ENCODE results near the gene MIDN.

Gene MIDN

GRCh38 chr19:1269065-1269477, 20.7 kb downstream of the MIDN start, which contains the start of gene CIRBP:
Gene CIRBP (plus strand): TSS chr19:1269332. CDS start chr19:1270934, 1,602 bp downstream.
- in situ Hi-C loops (cut with HindIII; ENCODE audit: low sequenced_read_pairs): no loop called here

GRCh38 chr19:1269478-1270212, 21.3 kb downstream of the MIDN start:
- in situ Hi-C loops (cut with HindIII; ENCODE audit: low sequenced_read_pairs): no loop called here

GRCh38 chr19:1270213-1270853, 21.9 kb downstream of the MIDN start:
- in situ Hi-C loops (cut with HindIII; ENCODE audit: low sequenced_read_pairs): no loop called here

GRCh38 chr19:1270854-1271527, 22.6 kb downstream of the MIDN start:
- in situ Hi-C loops (cut with HindIII; ENCODE audit: low sequenced_read_pairs): no loop called here

GRCh38 chr19:1271528-1272422, 23.4 kb downstream of the MIDN start:
- in situ Hi-C loops (cut with HindIII; ENCODE audit: low sequenced_read_pairs): no loop called here

- in situ Hi-C loops (cut with HindIII; ENCODE audit: low sequenced_read_pairs): no loop called here
Measured at GRCh38 chr19:1272423-1273262, 24.3 kb downstream of the MIDN start.

GRCh38 chr19:1273263-1274041, 25.1 kb downstream of the MIDN start:
- in situ Hi-C loops (cut with HindIII; ENCODE audit: low sequenced_read_pairs): no loop called here

GRCh38 chr19:1274081-1274851, 25.9 kb downstream of the MIDN start:
- in situ Hi-C loops (cut with HindIII; ENCODE audit: low sequenced_read_pairs): no loop called here

- in situ Hi-C loops (cut with HindIII; ENCODE audit: low sequenced_read_pairs): no loop called here
Measured at GRCh38 chr19:1274852-1275259, 26.5 kb downstream of the MIDN start.

- in situ Hi-C loops (cut with HindIII; ENCODE audit: low sequenced_read_pairs): no loop called here
Measured at GRCh38 chr19:1275260-1275975, 27.0 kb downstream of the MIDN start, which contains the start of gene FAM174C. Gene FAM174C (plus strand): TSS chr19:1275530. CDS start chr19:1275550, 20 bp downstream.

- in situ Hi-C loops (cut with HindIII; ENCODE audit: low sequenced_read_pairs): no loop called here
Measured at GRCh38 chr19:1275976-1276627, 27.7 kb downstream of the MIDN start.

- in situ Hi-C loops (cut with HindIII; ENCODE audit: low sequenced_read_pairs): no loop called here
Measured at GRCh38 chr19:1276628-1277022, 28.2 kb downstream of the MIDN start.

- in situ Hi-C loops (cut with HindIII; ENCODE audit: low sequenced_read_pairs): no loop called here
Measured at GRCh38 chr19:1277061-1277460, 28.7 kb downstream of the MIDN start.

- in situ Hi-C loops (cut with HindIII; ENCODE audit: low sequenced_read_pairs): no loop called here
Measured at GRCh38 chr19:1278074-1278473, 29.7 kb downstream of the MIDN start.

GRCh38 chr19:1278713-1279660, 30.6 kb downstream of the MIDN start:
- in situ Hi-C loops (cut with HindIII; ENCODE audit: low sequenced_read_pairs): no loop called here

- in situ Hi-C loops (cut with HindIII; ENCODE audit: low sequenced_read_pairs): no loop called here
Measured at GRCh38 chr19:1279782-1280341, 31.5 kb downstream of the MIDN start.
